Muscle of arm (tissue), 12 donors: ENCODE results near the gene SUCNR1. TPM values are rescaled to one million over a fixed set of nuclear protein-coding genes. Genes with fewer than 3 reads are reported as not detected.
"Not testable (repeated sequence)": the region's sequence is repeated elsewhere in the genome, so short reads cannot be mapped to it uniquely, and the experiment has no call there.

Experiments used
- DNase-seq: peaks from one replicate; pipeline ENCODE4 v3.0.0-alpha.2; 2013
- polyA plus RNA-seq, 12 donors: library from polyadenylated mRNA; unstranded; fragments of 120-200 nt; gene quantifications; one replicate each; pipeline ENCODE4 v1.2.1, GENCODE V29; 2013; ENCODE audit not compliant: insufficient read length in 12 of 12

SUCNR1 gene
- polyA plus RNA-seq, 12 donors, result 0.05 to 0.36 (median 0.08) TPM; not detected in 3

- DNase-seq, result no peak
These were observed 27.6 kb downstream of the SUCNR1 start for GRCh38 chr3:151900884-151901643.

DNA sequence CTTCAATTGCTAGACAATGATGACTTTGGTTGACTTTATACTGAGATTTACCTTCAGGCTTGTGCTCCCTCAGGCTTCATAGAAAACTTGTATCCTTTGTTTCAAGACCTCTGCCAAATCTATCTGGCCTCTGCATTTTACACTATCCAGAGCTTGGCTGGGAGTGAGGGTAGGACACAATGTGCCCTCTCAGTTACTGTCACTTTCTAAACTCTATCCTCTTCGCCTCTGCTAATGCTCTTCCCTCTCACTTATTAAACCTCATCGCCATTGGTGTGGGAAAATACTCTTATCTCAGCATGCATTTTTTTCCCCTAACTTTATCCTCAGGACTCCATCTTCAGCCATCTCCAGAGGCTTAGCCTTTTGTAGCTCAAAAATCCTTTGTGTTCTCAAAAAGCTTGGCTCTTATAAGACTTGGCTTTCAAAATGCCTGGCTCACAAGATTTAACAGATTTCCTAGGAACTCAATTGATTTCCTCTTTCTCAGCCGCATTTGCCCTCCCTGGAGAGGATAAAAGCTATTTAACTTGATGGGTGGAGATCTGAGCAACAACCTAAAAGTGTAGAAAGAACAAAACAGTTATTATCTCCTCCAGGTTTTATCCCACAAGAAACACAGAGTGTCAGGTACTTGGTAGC is 28.3 kb downstream of the SUCNR1 start:
- no peak for DNase-seq

DNA sequence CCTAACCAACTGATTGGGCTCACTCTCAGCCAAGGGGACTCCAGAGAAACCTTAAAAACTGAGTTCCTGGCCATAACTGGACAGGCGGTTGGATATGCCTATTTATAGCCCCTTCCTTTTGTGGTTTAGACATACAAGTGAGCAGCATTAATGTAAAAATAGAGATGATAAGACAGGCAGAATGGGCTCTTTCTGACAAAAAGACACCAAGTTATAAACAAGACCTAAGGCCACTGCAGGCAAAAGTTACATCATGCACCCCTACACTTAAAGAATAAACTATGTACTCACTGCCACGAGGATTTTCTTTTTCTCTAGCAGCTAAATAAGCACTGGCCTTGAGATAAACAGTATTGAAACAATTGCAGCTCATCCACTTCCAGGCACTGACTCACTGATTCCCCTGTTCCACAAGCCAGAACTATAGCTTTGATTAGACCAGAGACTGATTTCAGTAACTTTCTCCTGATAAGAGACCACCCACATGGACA is 30.1 kb downstream of the SUCNR1 start:
- DNase-seq, result no peak

DNA sequence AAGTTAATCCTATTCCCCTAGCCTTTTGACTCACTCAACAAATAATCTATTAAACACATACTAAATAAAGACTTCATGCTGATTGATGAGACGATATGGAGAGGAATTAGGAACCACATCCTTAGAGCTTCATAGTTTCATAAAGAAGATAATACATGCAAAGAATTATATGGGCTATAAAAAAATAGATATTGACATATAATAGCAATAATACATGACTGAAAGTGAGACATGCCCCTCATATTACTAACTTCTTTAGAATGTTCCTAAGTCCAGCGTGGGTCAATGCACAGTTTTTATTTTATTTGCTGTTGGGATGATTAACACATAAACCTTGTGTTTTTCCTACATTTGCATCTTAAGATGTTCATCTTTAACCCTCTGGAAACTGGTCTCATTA is 32.2 kb downstream of the SUCNR1 start:
- DNase-seq, result no peak

- no peak for DNase-seq
These were observed 33.3 kb downstream of the SUCNR1 start for GRCh38 chr3:151906751-151907150.

DNA sequence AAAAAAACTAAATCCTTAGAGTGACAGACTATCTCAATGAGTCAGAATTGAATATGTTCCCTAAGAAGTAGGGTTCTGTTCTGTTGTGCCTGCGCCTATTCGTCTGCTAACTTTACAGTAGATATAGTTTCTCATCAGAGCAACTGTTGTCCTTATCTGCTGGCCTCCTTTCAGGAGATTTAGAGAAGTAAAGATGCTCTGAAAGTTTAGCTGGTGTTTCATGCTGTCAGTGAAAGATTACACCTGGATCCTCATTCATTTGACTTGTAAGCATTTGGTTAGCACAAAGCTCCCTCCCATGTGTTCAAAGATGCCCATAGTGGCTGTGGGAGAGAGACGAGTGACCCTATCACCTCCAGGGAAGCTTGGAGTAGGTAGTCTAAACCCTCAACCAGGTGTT is 35.0 kb downstream of the SUCNR1 start:
- DNase-seq, result no peak

DNA sequence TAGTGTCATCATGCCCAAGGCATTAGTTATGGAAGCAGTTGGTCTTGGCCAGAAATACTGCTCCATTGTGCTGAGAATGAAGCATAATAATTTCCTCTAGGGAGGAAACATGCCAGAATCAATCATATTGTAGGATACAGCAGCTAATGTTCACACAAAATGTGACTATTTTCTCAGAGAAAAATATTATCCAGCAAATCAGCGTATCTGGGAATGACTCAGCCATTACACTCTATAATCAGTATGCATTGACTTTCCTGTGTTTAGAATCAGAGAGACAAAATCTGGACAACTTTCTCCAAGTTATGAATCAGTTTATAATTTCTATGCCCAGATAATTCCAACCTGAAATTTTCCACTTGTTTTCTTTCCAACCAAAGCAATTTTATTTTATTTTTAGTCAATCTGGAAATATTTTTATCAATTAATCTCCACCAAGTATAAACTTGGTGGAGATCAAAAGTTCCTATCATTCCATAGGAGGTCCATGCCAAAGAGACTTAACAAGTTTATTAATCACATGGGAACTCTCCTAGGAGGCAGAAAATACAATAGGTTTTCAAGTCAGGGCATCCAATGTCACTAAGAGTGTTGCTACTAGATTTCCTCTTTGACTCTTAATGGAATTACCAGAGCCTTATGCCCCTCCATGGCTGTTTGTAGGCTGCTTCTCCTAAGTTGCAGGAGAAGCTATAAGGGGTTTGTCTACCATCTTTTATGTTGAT is 36.4 kb downstream of the SUCNR1 start:
- DNase-seq, result no peak

GRCh38 chr3:151911462-151911861 is 38.0 kb downstream of the SUCNR1 start:
- no peak for DNase-seq

DNA sequence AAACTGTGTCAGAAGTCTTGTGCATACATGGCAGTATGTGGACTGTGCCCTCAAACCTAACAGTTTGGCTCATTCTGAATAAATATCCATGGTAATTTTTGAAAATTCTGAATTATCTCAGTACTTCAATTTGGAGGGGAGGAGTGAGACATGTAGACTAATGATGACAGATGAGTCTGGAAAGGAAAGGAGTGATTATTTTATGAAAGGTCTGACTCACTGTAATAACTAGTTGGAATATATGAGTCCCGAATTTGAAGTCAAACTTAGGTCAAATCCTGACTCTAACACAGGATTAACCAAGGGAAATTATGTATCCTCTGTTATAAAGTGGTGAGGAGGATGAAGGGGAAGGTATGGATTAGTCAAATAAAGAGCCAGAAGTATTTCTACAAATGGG is 38.6 kb downstream of the SUCNR1 start:
- DNase-seq, result no peak

DNA sequence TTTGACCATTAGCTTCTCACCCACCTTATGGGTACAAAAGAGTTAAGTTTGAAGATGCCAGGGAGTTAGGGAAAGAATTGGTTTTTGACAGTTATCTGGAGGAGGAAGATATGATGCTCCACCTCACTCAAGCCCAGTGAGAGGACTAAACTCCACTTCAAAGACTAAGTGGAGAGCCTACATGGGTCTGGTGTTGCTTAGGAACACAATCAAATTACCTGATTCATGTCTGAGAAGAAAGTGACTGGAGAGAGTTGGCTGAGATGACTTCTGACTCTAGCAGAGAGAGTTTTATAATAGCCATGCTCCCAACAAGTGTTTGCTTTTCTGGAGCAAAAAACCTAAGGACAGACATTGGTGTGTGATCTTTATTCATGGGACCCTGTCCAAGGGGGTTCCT is 43.3 kb downstream of the SUCNR1 start:
- DNase-seq, result no peak

DNA sequence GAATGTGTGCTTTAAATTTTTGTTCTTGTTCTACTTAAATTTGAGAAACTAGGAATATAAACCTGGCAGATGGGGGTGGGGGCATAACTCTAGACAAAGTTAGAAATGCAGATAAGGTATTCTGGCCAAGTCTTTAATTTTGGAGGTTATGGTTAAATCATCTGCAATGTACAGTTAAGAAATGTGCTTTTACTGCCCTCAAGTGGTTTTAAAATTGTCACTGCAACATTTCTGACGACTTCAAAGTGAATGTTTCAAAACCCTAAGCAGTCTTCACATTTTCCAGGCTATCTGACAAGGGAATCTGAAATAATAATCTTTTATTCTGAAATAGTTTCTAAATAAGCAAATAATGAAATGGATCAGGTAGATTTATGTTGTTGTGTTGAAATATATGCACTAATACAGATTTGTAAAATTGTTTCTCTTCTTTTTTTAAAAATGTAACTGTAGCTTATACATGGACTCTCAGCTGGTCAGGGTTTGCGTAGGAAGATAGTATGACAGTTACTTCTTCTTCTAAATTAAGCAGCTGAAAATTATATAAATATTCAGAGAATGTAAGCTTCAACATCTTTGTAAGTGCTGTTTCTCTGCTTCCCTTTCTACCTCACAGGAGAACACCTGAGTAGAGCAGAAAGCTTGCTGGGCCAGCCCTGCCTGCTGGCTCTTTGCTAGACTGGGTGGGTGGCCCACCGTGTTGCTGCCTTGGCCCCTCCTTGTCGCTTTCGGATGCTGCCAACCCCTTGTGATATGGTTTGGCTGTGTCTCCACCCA is 45.0 kb downstream of the SUCNR1 start:
- DNase-seq, result peak; percentile 67

GRCh38 chr3:151919030-151919328 is 45.5 kb downstream of the SUCNR1 start:
- DNase-seq, result no peak

DNA sequence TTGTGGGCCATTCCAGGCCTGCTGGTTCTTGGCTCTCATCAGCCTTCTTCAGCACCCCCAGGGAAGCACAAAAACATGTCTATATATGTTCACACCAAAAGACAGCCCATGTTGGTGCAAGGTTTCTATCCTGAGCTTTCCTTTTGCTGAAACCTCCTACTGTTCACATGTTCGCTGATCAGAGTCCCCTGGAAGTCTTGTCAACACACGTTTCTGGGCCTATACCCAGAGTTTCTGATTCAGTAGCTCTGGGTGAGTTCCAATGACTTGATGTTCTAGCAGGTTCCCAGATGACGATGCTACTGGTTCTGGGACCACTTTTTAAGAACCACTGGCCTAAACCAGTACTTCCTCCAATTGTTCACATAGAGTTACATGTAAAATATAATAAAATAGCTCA is 46.0 kb downstream of the SUCNR1 start:
- no peak for DNase-seq

GRCh38 chr3:151923901-151924300 is 50.5 kb downstream of the SUCNR1 start:
- no peak for DNase-seq

- no peak for DNase-seq
These were observed 51.3 kb downstream of the SUCNR1 start for GRCh38 chr3:151924753-151925152.

DNA sequence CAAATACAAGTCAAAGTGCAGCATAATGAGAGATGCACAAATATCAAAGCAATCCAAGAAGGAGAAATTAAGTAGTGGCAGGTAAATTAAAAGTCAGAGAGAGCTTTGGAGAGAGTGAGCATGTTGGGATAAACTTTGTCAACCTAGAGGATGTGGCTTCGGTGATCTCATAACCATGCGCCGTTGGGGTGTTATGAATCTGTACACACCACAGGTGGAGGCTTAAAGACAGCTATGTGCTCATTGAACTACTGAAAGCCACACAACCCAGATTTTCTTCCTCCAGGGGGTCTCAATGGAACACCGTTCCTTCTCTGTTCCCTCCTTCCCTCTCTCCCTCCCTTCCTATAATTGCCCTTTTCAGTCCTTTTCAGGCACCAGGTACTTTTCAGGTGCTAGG is 52.0 kb downstream of the SUCNR1 start:
- DNase-seq, result no peak

DNA sequence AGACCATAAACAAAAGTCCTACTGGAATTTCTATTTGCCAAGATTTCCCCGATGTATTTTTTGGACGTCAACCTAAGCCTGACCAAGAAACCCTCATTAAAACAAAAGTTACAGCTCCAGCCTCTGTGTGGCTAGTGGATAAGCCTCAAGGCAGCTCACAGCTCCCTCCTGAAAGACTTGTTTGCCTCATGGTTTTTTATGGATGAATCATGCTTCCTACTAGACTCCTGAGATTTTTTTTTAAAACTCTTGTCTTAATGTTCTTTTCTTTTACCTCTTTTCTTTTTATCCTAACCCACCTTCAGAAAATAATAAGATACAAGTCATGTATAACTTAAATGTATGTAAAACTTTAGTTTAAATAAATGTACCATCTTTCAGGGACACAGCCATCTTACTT is 52.4 kb downstream of the SUCNR1 start:
- no peak for DNase-seq

DNA sequence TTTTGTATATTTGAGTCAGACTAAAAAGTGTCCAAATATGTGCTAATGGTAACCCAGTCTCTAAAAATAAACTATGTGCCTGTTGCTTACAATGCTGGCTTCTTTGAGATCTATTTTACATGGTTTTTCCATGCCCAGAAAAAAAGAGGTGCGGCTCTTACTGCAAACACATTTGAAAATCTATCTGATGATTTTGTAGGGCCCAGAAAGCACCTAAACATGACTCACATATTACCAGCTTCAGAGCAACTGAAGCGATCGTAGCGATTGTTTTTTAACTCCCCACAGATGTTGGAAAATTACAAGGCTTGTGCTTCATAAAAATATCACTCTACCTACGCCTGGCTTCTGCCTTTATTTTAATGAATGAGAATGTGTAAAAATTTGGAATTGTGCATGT is 53.5 kb downstream of the SUCNR1 start:
- DNase-seq, result no peak

GRCh38 chr3:151927915-151928525 is 54.6 kb downstream of the SUCNR1 start:
- DNase-seq, result not testable (repeated sequence)

GRCh38 chr3:151931171-151931570 is 57.7 kb downstream of the SUCNR1 start:
- DNase-seq, result no peak

DNA sequence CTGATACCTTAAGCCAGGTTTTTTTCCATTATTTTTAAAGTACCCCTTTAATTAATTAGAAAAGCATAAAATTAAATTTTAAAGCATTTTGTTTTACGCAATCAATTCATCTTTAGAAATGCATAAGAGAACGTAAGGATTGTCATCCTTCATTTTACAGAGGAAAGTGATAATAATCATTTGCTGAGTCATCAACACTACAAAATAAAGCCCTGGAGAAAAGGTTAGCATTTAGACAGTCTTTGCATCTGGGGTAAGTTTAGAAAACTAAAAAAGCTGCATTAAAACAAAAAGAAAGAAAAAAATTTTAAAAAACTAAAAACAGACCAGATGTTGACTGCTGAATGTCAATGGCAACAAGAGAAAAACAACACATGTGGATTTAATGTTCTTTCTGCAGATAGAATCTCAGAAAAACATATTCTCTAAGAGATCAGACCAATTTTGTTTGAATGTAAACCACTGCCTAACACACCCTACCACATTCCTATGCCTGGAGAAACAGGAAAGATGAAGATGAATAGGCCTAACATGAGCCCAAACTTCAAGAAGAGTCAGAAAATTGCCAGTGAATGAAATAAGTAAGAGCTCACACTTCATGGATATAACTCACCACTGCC is 59.9 kb downstream of the SUCNR1 start:
- no peak for DNase-seq
